Measurements from ENCODE around the gene PDZRN3. TPM values are rescaled to one million over a fixed set of nuclear protein-coding genes. Genes with fewer than 3 reads are reported as not detected.

The PDZRN3 gene
- total RNA-seq, 1 experiment from 2014 or later, result 0.24 TPM

DNA sequence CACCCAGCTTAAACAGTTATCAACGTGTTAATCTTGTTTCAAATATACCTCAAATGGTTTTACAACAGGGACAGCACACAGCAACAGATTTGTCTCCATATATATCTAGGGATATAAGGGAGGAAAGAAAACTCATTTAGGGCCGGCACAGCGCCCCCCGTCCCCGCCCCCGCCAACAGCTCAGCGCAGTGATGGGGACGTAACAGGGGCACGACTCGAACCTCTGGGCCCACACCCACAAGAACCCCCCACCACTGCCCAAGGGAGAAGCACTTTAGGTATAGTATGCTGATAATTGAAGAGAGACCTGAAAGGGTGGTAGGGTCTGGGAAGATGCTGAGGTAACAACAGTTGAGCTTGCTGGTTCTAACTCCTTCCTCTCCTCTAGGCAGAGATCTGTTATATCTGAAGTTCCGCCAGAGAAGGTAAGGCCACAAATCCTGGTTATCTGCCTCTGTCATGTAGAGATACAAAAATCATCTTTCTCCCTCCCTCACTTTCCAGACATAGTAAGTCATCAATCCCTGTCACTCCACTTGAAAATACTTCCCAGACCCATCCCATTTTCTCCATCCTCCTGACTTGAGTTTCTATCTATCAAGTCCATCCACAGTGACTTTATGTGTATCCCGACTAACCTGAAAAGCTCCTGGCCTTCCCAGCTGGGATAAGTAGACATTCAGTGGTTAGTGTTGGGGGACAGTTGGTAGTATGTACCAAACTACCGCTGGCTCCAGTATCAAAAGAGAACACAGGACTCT, 126.9 kb downstream of the PDZRN3 start:
- BruUV-seq (replicated peaks), result no TSS peak
- DNase-seq (ENCODE audit: low spot score), result no peak
- ChIA-PET CTCF (interaction anchor here (0.6 kb wide), 1 partner anchor 812 kb away, joined by 3 read pairs; no protein-coding TSS in a partner anchor), POLR2A (ENCODE audit: low non-redundant PET) (no interaction called here)
- H3K4me1 ChIP-seq (ENCODE audit: insufficient read depth, low read length, poor library complexity, severe bottlenecking), result no peaks in the 10 kb centered on the region
- intact Hi-C loops (cut with micrococcal nuclease; ENCODE audit: unreplicated experiment), result no loop called here
- no peak overlapping the region for H3K4me3 ChIP-seq (ENCODE audit: low read depth, low read length, poor library complexity, severe bottlenecking)
- no peaks in the 10 kb centered on the region for H3K9me3 ChIP-seq (ENCODE audit: low read depth, low read length, poor library complexity, severe bottlenecking)
- no peaks in the 10 kb centered on the region for H3K36me3 ChIP-seq (ENCODE audit: insufficient read depth, low read length, poor library complexity, severe bottlenecking)
- no peak for TF ChIP-seq EZH2 (IDR thresholded peaks at IDR 0.05; ENCODE audit: borderline replicate concordance, low read depth, low read length, poor library complexity, severe bottlenecking)
- no peak for TF ChIP-seq CTCF (conservative IDR thresholded peaks at IDR 0.05; ENCODE audit: low read depth, low read length)
- no peak overlapping the region for H3K27ac ChIP-seq (ENCODE audit: low read depth, low read length, poor library complexity, severe bottlenecking)
- H3K27me3 ChIP-seq (replicated peaks; ENCODE audit: insufficient read depth, low read depth, low read length, poor library complexity), result no peaks in the 10 kb centered on the region

DNA sequence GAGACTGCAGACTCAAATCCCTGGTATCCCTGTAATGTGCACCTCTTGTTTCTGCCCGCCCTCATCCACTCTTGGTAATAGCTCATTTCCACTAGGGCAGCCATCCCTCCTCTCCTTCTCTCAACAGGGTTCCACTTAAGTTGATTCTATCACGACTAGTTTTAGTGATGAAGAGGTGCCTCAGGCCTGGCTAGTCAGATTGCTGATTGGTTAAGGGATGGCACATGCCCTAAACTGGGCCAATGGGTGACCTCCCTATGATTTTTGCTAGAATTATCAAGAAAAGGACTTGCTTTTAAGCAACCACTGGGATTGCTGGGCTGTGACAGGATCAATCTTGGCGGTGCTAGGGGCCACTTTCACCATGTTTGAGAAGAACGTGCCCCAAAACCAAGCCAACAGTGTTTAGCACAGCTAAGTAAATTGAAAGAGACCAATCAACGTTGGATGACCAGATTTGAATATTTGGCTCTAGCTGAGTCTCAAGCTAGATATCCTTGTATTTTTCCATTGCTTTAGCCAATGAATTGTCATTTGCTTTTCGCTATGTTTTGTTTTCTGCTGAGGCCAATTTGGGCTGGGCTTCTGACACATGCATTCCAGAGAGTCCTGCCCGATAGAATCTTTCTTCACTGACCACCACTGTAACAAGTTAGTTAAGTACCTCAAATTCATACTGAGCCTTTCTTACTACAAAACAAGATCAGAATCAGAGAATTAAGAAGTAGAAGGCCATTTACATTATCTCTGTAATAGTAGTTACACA, 131.0 kb downstream of the PDZRN3 start:
- Histone ChIP-seq H3K4me3 (ENCODE audit: low read depth, low read length, poor library complexity, severe bottlenecking) (no peak overlapping the region), H3K27me3 (replicated peaks; ENCODE audit: insufficient read depth, low read depth, low read length, poor library complexity) (no peaks in the 10 kb centered on the region), H3K27ac (ENCODE audit: low read depth, low read length, poor library complexity, severe bottlenecking) (no peak overlapping the region), H3K36me3 (ENCODE audit: insufficient read depth, low read length, poor library complexity, severe bottlenecking) (no peaks in the 10 kb centered on the region), H3K9me3 (ENCODE audit: low read depth, low read length, poor library complexity, severe bottlenecking) (no peaks in the 10 kb centered on the region), H3K4me1 (ENCODE audit: insufficient read depth, low read length, poor library complexity, severe bottlenecking) (no peaks in the 10 kb centered on the region)
- no TSS peak for BruUV-seq (replicated peaks)
- no peak for DNase-seq (ENCODE audit: low spot score)
- CTCF ChIA-PET, result no interaction called here
- TF ChIP-seq EZH2 (IDR thresholded peaks at IDR 0.05; ENCODE audit: borderline replicate concordance, low read depth, low read length, poor library complexity, severe bottlenecking), result no peak
- no peak for TF ChIP-seq CTCF (conservative IDR thresholded peaks at IDR 0.05; ENCODE audit: low read depth, low read length)
- intact Hi-C loops (cut with micrococcal nuclease; ENCODE audit: unreplicated experiment), result no loop called here
- POLR2A ChIA-PET (ENCODE audit: low non-redundant PET), result no interaction called here

- CTCF ChIA-PET, result no interaction called here
- intact Hi-C loops (cut with micrococcal nuclease; ENCODE audit: unreplicated experiment), result no loop called here
- BruUV-seq (replicated peaks), result no TSS peak
These were observed 132.6 kb downstream of the PDZRN3 start for GRCh38 chr3:73492186-73492585.

More at GRCh38 chr3:73492186-73492585, 132.6 kb downstream of the PDZRN3 start:
- Histone ChIP-seq H3K36me3 (ENCODE audit: insufficient read depth, low read length, poor library complexity, severe bottlenecking) (no peaks in the 10 kb centered on the region), H3K9me3 (ENCODE audit: low read depth, low read length, poor library complexity, severe bottlenecking) (no peaks in the 10 kb centered on the region), H3K27ac (ENCODE audit: low read depth, low read length, poor library complexity, severe bottlenecking) (no peak overlapping the region), H3K4me1 (ENCODE audit: insufficient read depth, low read length, poor library complexity, severe bottlenecking) (no peaks in the 10 kb centered on the region), H3K4me3 (ENCODE audit: low read depth, low read length, poor library complexity, severe bottlenecking) (no peak overlapping the region), H3K27me3 (replicated peaks; ENCODE audit: insufficient read depth, low read depth, low read length, poor library complexity) (no peaks in the 10 kb centered on the region)
- POLR2A ChIA-PET (ENCODE audit: low non-redundant PET), result no interaction called here
- TF ChIP-seq EZH2 (IDR thresholded peaks at IDR 0.05; ENCODE audit: borderline replicate concordance, low read depth, low read length, poor library complexity, severe bottlenecking) (no peak), CTCF (conservative IDR thresholded peaks at IDR 0.05; ENCODE audit: low read depth, low read length) (no peak)
- no peak for DNase-seq (ENCODE audit: low spot score)

Data from A673 (cell line).